Smooth muscle cell (in vitro differentiated cells): ENCODE measurements around the gene XDH. TPM values are rescaled to one million over a fixed set of nuclear protein-coding genes. Genes with fewer than 3 reads are reported as not detected.

ENCODE experiments used
- DNase-seq: peaks from one replicate; lab custom pipeline; 2025; ENCODE audit not compliant: unreplicated experiment; lab: John Stamatoyannopoulos, UW
- H2AFZ ChIP-seq: fragments of 200-600 bp; sonication (generic); 2 replicates; pipeline ENCODE4 v1.6.0; 2016; ENCODE audit warnings: antibody characterized with exemption, low read depth, mild to moderate bottlenecking
- H3F3A ChIP-seq: fragments of 200-600 bp; sonication (generic); 2 replicates; pipeline ENCODE4 v1.6.0; 2017; ENCODE audit warnings: antibody characterized with exemption, low read depth
- H3K27ac ChIP-seq: fragments of 200-600 bp; sonication (generic); 2 replicates; pipeline ENCODE4 v1.5.1; 2016; ENCODE audit warnings: low read depth, mild to moderate bottlenecking
- H3K27me3 ChIP-seq: fragments of 200-600 bp; sonication (generic); 2 replicates; pipeline ENCODE4 v1.6.1; 2016; ENCODE audit warnings: low read depth, mild to moderate bottlenecking
- H3K36me3 ChIP-seq: fragments of 200-600 bp; sonication (generic); 2 replicates; pipeline ENCODE4 v1.5.1; 2016; ENCODE audit warnings: low read depth
- H3K4me1 ChIP-seq: fragments of 200-600 bp; sonication (generic); 2 replicates; pipeline ENCODE4 v1.5.1; 2016; ENCODE audit warnings: low read depth
- H3K4me2 ChIP-seq: fragments of 200-600 bp; sonication (generic); 2 replicates; pipeline ENCODE4 v1.6.0; 2016; ENCODE audit warnings: mild to moderate bottlenecking
- H3K4me3 ChIP-seq: fragments of 200-600 bp; sonication (generic); 2 replicates; pipeline ENCODE4 v1.5.1; 2016; ENCODE audit warnings: mild to moderate bottlenecking
- H3K79me2 ChIP-seq: fragments of 200-600 bp; sonication (generic); 2 replicates; pipeline ENCODE4 v1.6.0; 2016; ENCODE audit warnings: low read depth, mild to moderate bottlenecking
- H3K9ac ChIP-seq: fragments of 200-600 bp; sonication (generic); 2 replicates; pipeline ENCODE4 v1.6.0; 2016; ENCODE audit warnings: low read depth
- H3K9me3 ChIP-seq: fragments of 200-600 bp; sonication (generic); replicated peaks from 2 replicates; pipeline ENCODE4 v1.5.1; 2016; ENCODE audit warnings: low read depth
- H4K20me1 ChIP-seq: fragments of 200-600 bp; sonication (generic); 2 replicates; pipeline ENCODE4 v1.6.0; 2016; ENCODE audit warnings: low read depth
- CTCF ChIP-seq: fragments of 200-600 bp; sonication (generic); IDR thresholded peaks from 2 replicates; pipeline ENCODE4 v1.5.1; 2017; ENCODE audit warnings: borderline replicate concordance, mild to moderate bottlenecking, antibody characterized with exemption; ENCODE audit not compliant: insufficient read depth, poor library complexity, severe bottlenecking
- WGBS: methylation state at CpG from one replicate; pipeline ENCODE4 v1.1.7; 2016; ENCODE audit warnings: low lambda C conversion rate; 5-methylcytosine and 5-hydroxymethylcytosine counted together
- polyA plus RNA-seq: library from polyadenylated mRNA; unstranded; fragments of >200 nt; fragmentation: Nextera tagmentation; extraction: Ambion mirVana; gene quantifications from 2 replicates; pipeline ENCODE4 v1.2.1, GENCODE V29; 2016
- total RNA-seq: library from RNA; depleted of rRNA; stranded (reverse); fragments of >200 nt; gene quantifications from 2 replicates; pipeline ENCODE4 v1.2.3, GENCODE V29; 2014

The XDH gene
- total and polyA plus RNA-seq, 2 experiments from 2014 or later = 0.37 to 6.1 TPM

GRCh38 chr2:31318361-31319336 is 95.9 kb downstream of the XDH start:
- Histone ChIP-seq H3K9ac (no peak overlapping the region), H3K27ac (peak overlapping the region; percentile 22), H3K27me3 (no peaks in the 10 kb centered on the region), H3K79me2 (no peaks in the 10 kb centered on the region), H4K20me1 (peaks cover 4% of the 10 kb centered on the region), H3F3A (peaks cover 4% of the 10 kb centered on the region), H3K4me2 (peak overlapping the region; percentile 49), H3K4me3 (no peak overlapping the region), H2AFZ (no peak overlapping the region), H3K36me3 (no peaks in the 10 kb centered on the region), H3K9me3 (no peaks in the 10 kb centered on the region), H3K4me1 (peaks cover 4% of the 10 kb centered on the region)
- no peak for TF ChIP-seq CTCF
- 51% methylated on average over 11 of the region's 11 CpGs for WGBS
- peak; percentile 6 for DNase-seq

GRCh38 chr2:31317396-31317795 is 97.1 kb downstream of the XDH start:
- DNase-seq = no peak
- Histone ChIP-seq H2AFZ (no peak overlapping the region), H3K4me1 (peaks cover 4% of the 10 kb centered on the region), H3K9me3 (no peaks in the 10 kb centered on the region), H3K79me2 (no peaks in the 10 kb centered on the region), H4K20me1 (peaks cover 4% of the 10 kb centered on the region), H3K27ac (no peak overlapping the region), H3K9ac (no peak overlapping the region), H3K4me3 (no peak overlapping the region), H3K36me3 (no peaks in the 10 kb centered on the region), H3K27me3 (no peaks in the 10 kb centered on the region), H3K4me2 (no peak overlapping the region), H3F3A (peaks cover 4% of the 10 kb centered on the region)
- no peak for TF ChIP-seq CTCF
- WGBS = 74% methylated on average over 3 of the region's 3 CpGs

- TF ChIP-seq CTCF = no peak
- WGBS = 95% methylated on average over 2 of the region's 2 CpGs
Measured at GRCh38 chr2:31314761-31315160, 99.8 kb downstream of the XDH start.

GRCh38 chr2:31312898-31313297 is 101.6 kb downstream of the XDH start:
- Histone ChIP-seq H3K4me2 (no peak overlapping the region), H3K79me2 (no peaks in the 10 kb centered on the region), H4K20me1 (no peaks in the 10 kb centered on the region), H3K4me1 (no peaks in the 10 kb centered on the region), H3K27me3 (no peaks in the 10 kb centered on the region), H3K36me3 (no peaks in the 10 kb centered on the region), H3K4me3 (no peak overlapping the region), H3F3A (no peaks in the 10 kb centered on the region), H3K27ac (no peak overlapping the region), H3K9me3 (no peaks in the 10 kb centered on the region), H2AFZ (no peak overlapping the region), H3K9ac (no peak overlapping the region)
- no peak for DNase-seq
- 77% methylated on average over 3 of the region's 3 CpGs for WGBS
- no peak for TF ChIP-seq CTCF

More at GRCh38 chr2:31314761-31315160, 99.8 kb downstream of the XDH start:
- Histone ChIP-seq H3K9me3 (no peaks in the 10 kb centered on the region), H3K79me2 (no peaks in the 10 kb centered on the region), H2AFZ (no peak overlapping the region), H3F3A (peaks cover 4% of the 10 kb centered on the region), H4K20me1 (peaks cover 4% of the 10 kb centered on the region), H3K4me2 (no peak overlapping the region), H3K9ac (no peak overlapping the region), H3K4me3 (no peak overlapping the region), H3K27me3 (no peaks in the 10 kb centered on the region), H3K36me3 (no peaks in the 10 kb centered on the region), H3K4me1 (peaks cover 4% of the 10 kb centered on the region), H3K27ac (no peak overlapping the region)
- no peak for DNase-seq
